Ectodermal cell (in vitro differentiated cells): ENCODE measurements around the gene SIGLEC11.
"Not testable (repeated sequence)": the region's sequence is repeated elsewhere in the genome, so short reads cannot be mapped to it uniquely, and the experiment has no call there.

Source experiments
- H3K27ac ChIP-seq: 2 replicates; pipeline ENCODE4 v1.7.0; 2013; ENCODE audit warnings: mild to moderate bottlenecking, low read depth, low read length; ENCODE audit not compliant: insufficient read depth, poor library complexity, severe bottlenecking
- H3K27me3 ChIP-seq: 2 replicates; pipeline ENCODE4 v1.7.0; 2013; ENCODE audit warnings: mild to moderate bottlenecking, low read length; ENCODE audit not compliant: insufficient read depth, control insufficient read depth, poor library complexity, severe bottlenecking
- H3K36me3 ChIP-seq: one replicate; pipeline ENCODE4 v1.7.0; 2013; ENCODE audit warnings: low read length; ENCODE audit not compliant: control insufficient read depth, insufficient read depth
- H3K4me1 ChIP-seq: one replicate; pipeline ENCODE4 v1.7.0; 2013; ENCODE audit warnings: low read length; ENCODE audit not compliant: control insufficient read depth, insufficient read depth
- H3K4me3 ChIP-seq: 2 replicates; pipeline ENCODE4 v1.7.0; 2013; ENCODE audit warnings: low read depth, low read length, control low read depth; ENCODE audit not compliant: insufficient read depth
- H3K9me3 ChIP-seq: 2 replicates; pipeline ENCODE4 v1.7.0; 2013; ENCODE audit warnings: mild to moderate bottlenecking, low read length, moderate library complexity; ENCODE audit not compliant: control insufficient read depth
- WGBS, 2 experiments: methylation state at CpG; one replicate each; pipeline ENCODE4 v1.1.7; 2013; ENCODE audit warnings: missing lambda C conversion rate in 2 of 2; 5-methylcytosine and 5-hydroxymethylcytosine counted together

SIGLEC11 gene

DNA sequence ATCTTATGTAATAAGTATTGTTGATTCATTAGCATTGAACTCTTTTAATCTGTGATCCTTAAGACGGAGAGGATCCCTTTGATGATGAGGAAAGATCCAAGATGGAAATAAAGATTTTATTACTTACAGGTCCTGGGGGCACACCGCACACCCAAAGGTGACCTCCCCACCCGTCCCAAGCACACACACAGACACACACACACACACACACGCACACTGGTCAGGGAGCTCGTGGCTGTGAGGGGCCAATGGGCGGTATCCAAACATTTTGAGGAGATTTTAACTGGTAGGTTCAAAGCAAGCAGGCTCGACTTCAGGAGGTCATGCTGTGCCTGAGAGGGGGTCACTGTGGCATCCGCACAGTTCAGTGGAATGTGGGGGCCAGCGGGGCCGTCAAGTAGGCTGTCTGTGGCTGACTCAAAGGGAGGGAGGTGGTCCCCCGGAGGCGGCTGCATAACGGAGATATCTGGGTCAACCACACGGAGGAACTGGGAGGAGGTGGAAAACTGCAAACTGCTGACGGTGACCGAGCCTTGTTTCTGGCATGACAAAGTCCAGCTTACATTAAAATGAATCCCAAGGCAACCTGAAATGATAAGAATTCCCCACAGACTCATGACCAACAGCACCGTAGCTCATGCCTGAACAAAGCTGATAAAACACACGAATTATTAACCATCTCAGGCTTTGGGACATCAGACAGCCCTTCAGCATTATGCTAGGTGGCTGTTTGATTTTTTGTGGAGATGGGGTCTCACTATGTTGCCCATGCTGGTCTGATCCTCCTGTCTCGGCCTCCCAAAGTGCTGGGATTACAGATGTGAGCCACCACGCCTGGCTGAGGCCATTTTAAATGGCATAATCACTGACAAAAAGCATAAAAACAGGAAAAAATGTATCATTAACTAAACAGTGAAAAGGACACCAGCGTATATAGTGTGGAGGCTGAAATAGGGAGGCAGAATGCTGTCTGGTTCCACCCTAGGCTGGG is 20.9 kb upstream of the SIGLEC11 start:
- H3K27me3 ChIP-seq: no peaks in the 10 kb centered on the region
- WGBS, 2 experiments: 87 to 89% methylated on average over 21 of the region's 21 CpGs
- no peaks in the 10 kb centered on the region for H3K36me3 ChIP-seq
- no peaks in the 10 kb centered on the region for H3K9me3 ChIP-seq
- H3K27ac ChIP-seq: no peak overlapping the region
- no peak overlapping the region for H3K4me3 ChIP-seq
- H3K4me1 ChIP-seq: no peaks in the 10 kb centered on the region

DNA sequence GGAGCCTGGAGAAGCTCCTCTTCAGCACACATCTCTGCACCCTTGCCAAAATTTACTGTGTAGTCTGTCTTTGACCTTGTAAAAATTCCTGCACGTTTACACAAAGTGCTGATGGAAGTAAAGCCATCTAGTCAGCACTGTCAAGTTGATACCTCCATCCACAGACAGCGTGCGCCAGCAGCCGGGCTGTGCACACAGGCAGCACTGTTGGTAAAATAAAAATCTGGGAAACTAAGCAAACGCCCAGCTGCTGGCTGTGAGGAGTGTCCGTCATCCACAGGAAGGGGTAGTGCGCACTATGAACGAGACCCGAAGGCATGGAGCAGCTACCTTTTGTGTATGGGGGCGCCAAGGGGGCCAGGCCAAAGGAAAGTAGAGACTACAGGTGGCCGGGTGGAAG is 17.4 kb upstream of the SIGLEC11 start:
- no peaks in the 10 kb centered on the region for H3K36me3 ChIP-seq
- H3K27ac ChIP-seq: no peak overlapping the region
- 93 to 94% methylated on average over 11 of the region's 11 CpGs for WGBS, 2 experiments
- no peaks in the 10 kb centered on the region for H3K4me1 ChIP-seq
- no peak overlapping the region for H3K4me3 ChIP-seq
- H3K27me3 ChIP-seq: no peaks in the 10 kb centered on the region
- no peaks in the 10 kb centered on the region for H3K9me3 ChIP-seq

DNA sequence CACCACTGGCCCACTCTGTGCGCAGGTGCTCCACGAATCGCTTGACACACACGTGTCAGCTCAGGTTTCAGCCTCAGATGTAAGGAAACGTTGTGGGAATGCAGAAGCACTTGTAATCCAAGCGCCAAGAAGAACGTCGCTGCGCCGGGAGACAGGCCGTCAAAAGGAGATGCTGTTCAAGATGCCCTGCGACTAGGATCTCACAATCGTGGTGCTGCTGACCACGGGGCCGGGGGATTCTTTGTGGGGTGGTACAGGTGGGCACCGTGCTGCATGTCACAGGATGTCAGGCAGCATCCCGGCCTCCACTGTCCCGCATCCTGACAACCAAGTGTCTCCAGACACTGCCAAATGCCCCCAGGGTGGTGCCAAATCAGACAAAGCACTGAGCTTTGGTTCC is 16.9 kb upstream of the SIGLEC11 start:
- Histone ChIP-seq H3K36me3 (no peaks in the 10 kb centered on the region), H3K4me1 (no peaks in the 10 kb centered on the region), H3K4me3 (no peak overlapping the region), H3K27ac (no peak overlapping the region), H3K27me3 (no peaks in the 10 kb centered on the region), H3K9me3 (no peaks in the 10 kb centered on the region)
- WGBS, 2 experiments: 91 to 92% methylated on average over 18 of the region's 18 CpGs

DNA sequence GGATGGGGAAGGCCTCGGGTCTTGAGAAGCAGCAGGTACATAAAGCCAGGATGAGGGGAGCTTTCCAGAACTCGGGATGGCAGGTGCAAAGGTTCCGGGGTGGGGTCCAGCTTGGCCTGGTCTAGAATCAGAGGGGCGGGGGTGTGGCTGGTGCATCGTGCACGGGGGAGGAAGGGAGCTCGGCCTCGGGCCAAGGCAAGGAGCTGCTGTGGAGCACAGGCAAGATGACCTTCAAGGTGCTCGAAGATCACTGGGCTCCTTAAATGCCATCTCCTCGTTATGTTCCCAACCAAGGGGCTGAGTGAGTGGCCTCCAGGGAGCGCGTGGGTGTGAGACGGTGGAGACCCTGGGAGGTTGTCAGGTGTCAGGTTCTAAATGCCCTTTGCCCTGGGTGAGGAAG is 16.1 kb upstream of the SIGLEC11 start:
- WGBS, 2 experiments: 92% methylated on average over 13 of the region's 13 CpGs
- H3K9me3 ChIP-seq: no peaks in the 10 kb centered on the region

DNA sequence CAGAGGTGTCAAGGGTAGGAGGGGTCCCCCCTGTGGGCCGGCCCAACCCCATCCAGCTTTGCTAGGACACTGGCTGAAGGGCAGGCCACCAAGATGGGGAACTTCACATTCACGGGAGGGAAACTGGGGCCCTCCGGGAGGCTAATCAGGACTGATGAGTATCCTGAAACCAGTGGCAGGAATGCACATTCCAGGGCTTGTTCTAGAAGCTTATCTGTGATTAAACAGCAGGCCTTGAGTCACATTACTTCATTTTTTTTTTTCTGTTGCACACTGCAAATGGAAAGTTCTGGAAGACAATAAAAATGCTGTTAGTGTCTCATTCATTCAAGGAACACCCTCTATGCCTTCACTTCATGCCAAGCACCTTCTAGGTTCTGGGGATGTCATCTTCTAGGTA is 15.5 kb upstream of the SIGLEC11 start:
- WGBS, 2 experiments: 92 to 94% methylated on average over 3 of the region's 3 CpGs
- Histone ChIP-seq H3K27me3 (no peaks in the 10 kb centered on the region), H3K9me3 (no peaks in the 10 kb centered on the region), H3K27ac (no peak overlapping the region), H3K4me3 (no peak overlapping the region), H3K4me1 (no peaks in the 10 kb centered on the region), H3K36me3 (no peaks in the 10 kb centered on the region)

More for the DNA sequence above, 16.1 kb upstream of the SIGLEC11 start:
- Histone ChIP-seq H3K27me3 (no peaks in the 10 kb centered on the region), H3K27ac (no peak overlapping the region), H3K36me3 (no peaks in the 10 kb centered on the region), H3K4me1 (no peaks in the 10 kb centered on the region), H3K4me3 (no peak overlapping the region)

DNA sequence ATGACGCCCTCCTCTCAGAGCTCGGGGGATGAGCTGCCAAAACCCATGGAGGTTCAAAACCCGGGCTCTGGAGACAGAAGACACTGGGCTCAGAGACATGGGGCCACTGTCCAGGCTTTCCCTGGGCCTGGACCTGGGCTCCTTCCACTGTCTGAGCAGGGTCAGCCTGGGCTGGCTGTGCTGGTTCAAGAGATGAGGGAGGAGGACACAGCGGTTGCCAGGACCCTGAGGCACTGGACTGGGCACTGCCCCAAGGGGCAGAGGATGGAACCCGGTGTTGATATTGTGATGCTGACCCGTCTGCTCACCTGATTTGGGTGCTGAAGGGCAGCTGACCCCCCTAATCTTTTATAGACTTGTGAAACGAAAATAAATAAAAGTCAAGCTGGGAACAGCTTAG is 14.1 kb upstream of the SIGLEC11 start:
- WGBS, 2 experiments: 89 to 91% methylated on average over 7 of the region's 7 CpGs
- no peak overlapping the region for H3K4me3 ChIP-seq
- H3K27ac ChIP-seq: no peak overlapping the region
- H3K27me3 ChIP-seq: no peaks in the 10 kb centered on the region
- no peaks in the 10 kb centered on the region for H3K9me3 ChIP-seq
- no peaks in the 10 kb centered on the region for H3K4me1 ChIP-seq
- H3K36me3 ChIP-seq: no peaks in the 10 kb centered on the region

DNA sequence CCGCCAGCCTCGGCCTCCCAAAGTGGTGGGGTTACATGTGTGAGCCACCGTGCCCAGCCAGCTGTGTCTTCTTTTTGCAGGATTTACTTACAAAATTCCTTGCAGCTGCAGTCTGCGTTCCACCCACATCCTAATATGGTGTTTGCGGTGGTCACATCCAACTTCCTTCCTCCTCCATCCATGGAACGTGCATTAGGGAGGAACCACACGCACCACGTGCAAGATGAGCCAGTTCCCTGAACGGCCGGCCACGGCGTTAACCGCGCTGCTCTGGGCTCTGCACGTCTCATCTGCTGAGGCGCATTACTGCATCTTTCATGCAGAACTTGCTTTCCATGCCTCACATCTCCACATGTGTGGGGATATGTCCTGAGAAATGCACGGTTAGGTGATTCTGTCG is 13.0 kb upstream of the SIGLEC11 start:
- no peak overlapping the region for H3K27ac ChIP-seq
- 91% methylated on average over 18 of the region's 18 CpGs for WGBS, 2 experiments
- H3K4me1 ChIP-seq: no peaks in the 10 kb centered on the region
- H3K4me3 ChIP-seq: no peak overlapping the region
- no peaks in the 10 kb centered on the region for H3K9me3 ChIP-seq
- no peaks in the 10 kb centered on the region for H3K36me3 ChIP-seq
- H3K27me3 ChIP-seq: no peaks in the 10 kb centered on the region

DNA sequence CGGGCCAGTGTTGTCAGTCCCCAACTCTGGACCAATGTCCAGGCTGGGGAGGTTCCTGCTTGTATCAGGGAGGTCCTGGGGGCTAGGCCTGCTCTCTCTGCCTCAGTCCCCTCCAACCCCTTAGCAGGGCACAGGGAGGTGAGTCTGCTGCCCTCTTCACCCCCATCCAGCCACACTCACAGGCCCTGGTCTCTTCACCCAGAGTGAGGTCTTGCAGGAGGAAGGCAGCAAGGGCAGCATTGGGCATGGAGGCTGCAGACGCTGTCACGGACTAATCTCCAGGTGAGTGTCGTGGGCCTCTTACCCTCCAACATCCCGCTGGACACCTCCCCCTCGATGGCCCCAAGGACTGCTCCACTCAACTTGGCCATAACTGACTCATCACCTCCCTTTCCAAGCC is 11.9 kb upstream of the SIGLEC11 start:
- no peaks in the 10 kb centered on the region for H3K4me1 ChIP-seq
- H3K4me3 ChIP-seq: no peak overlapping the region
- WGBS, 2 experiments: 90 to 92% methylated on average over 6 of the region's 6 CpGs
- no peaks in the 10 kb centered on the region for H3K36me3 ChIP-seq
- no peaks in the 10 kb centered on the region for H3K27me3 ChIP-seq
- H3K27ac ChIP-seq: no peak overlapping the region
- H3K9me3 ChIP-seq: no peaks in the 10 kb centered on the region

DNA sequence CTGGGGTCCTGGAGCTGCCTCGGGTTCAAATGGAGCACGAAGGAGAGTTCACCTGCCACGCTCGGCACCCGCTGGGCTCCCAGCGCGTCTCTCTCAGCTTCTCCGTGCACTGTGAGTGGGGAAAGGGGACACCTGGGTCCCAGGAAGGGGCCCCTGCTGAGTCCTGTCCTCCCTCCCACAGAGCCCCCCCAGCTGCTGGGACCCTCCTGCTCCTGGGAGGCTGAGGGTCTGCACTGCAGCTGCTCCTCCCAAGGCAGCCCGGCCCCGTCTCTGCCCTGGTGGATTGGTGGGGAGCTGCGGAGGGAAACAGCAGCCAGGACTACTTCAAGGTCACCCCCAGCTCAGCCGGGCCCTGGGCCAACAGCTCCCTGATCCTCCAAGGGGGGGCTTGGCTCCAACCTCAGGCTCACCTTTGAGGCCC is 11.0 kb upstream of the SIGLEC11 start:
- no peaks in the 10 kb centered on the region for H3K9me3 ChIP-seq
- no peaks in the 10 kb centered on the region for H3K27me3 ChIP-seq
- H3K4me1 ChIP-seq: no peaks in the 10 kb centered on the region
- no peak overlapping the region for H3K27ac ChIP-seq
- 79 to 88% methylated on average over 12 of the region's 12 CpGs for WGBS, 2 experiments
- no peaks in the 10 kb centered on the region for H3K36me3 ChIP-seq
- no peak overlapping the region for H3K4me3 ChIP-seq

DNA sequence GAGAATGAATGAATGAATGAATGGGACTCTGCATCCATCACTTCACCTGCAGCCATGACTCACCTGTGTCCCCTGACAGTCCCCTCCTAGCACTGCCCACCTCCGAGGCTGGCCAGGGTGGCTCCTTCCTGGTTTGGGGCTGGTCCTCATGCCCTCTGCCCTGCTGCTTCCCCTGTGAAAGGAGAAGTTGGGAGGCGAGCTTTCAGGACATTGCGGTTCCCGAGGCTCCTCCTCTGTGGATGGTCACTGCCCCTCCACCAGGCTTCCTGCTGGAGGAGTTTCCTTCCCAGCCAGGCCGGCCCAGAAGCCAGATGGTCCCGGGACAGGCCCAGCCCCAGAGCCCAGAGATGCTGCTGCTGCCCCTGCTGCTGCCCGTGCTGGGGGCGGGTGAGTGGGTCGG is 8.4 kb upstream of the SIGLEC11 start:
- not testable (repeated sequence) for H3K4me1 ChIP-seq, H3K27me3 ChIP-seq, H3K36me3 ChIP-seq, H3K9me3 ChIP-seq, H3K27ac ChIP-seq, H3K4me3 ChIP-seq
- 85 to 89% methylated on average over 4 of the region's 9 CpGs for WGBS, 2 experiments
